PC-9 (cell line): ENCODE data around the gene ZNF711.

Source experiments
- EZH2 ChIP-seq: fragments of 200-600 bp; sonication (generic); IDR thresholded peaks from 2 replicates; pipeline ENCODE4 v1.8.0; 2017; ENCODE audit warnings: antibody characterized with exemption, low read depth
- TF ChIP-seq, protein P1 (sequence below): fragments of 200-600 bp; sonication (generic); conservative IDR thresholded peaks from 2 replicates; pipeline ENCODE4 v1.6.1; 2017; ENCODE audit warnings: mixed run types, antibody characterized with exemption, mild to moderate bottlenecking, moderate library complexity

DNA sequence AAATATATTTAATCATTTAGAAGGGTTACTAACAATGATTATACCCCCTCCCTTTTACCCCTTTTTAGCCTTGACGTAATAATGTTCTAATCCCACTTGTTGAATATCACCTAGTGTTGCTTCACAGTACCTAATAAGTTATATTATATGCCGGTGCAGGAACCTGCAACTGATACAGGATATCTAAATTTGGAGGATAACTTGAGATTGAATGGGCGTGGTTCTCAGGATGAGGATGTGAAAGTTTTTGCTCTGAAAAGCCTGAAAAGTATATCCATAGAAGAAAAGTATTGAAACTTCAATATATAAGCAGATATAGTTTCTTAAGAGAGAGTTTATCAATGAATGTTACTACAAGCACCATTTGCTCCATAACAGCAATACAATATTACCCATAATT, 59.8 kb downstream of the ZNF711 start:
- TF ChIP-seq, protein P1, sequence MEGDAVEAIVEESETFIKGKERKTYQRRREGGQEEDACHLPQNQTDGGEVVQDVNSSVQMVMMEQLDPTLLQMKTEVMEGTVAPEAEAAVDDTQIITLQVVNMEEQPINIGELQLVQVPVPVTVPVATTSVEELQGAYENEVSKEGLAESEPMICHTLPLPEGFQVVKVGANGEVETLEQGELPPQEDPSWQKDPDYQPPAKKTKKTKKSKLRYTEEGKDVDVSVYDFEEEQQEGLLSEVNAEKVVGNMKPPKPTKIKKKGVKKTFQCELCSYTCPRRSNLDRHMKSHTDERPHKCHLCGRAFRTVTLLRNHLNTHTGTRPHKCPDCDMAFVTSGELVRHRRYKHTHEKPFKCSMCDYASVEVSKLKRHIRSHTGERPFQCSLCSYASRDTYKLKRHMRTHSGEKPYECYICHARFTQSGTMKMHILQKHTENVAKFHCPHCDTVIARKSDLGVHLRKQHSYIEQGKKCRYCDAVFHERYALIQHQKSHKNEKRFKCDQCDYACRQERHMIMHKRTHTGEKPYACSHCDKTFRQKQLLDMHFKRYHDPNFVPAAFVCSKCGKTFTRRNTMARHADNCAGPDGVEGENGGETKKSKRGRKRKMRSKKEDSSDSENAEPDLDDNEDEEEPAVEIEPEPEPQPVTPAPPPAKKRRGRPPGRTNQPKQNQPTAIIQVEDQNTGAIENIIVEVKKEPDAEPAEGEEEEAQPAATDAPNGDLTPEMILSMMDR, result no peak
- no peak for TF ChIP-seq EZH2
